A673 (cell line): ENCODE measurements around the gene RBMS1. TPM values are rescaled to one million over a fixed set of nuclear protein-coding genes. Genes with fewer than 3 reads are reported as not detected.
A peak's percentile ranks its signal among the peaks of the same experiment; 100 is the strongest.

Experiments
- BruUV-seq: library from RNA; stranded (reverse); fragments of 400-500 nt; replicated peaks from 2 replicates; lab custom pipeline; 2021; lab: Mats Ljungman, UMichigan
- CTCF ChIA-PET: fragments of 300-600 bp; sonication (Branson Sonifier 250); formaldehyde crosslinking; loops from one replicate; lab custom pipeline; 2022; ENCODE audit warnings: antibody characterized with exemption; lab: Charles Lee
- POLR2A ChIA-PET: fragments of 300-600 bp; sonication (Branson Sonifier 250); formaldehyde crosslinking; loops from one replicate; lab custom pipeline; 2022; ENCODE audit warnings: antibody characterized with exemption; ENCODE audit not compliant: low non-redundant PET; lab: Charles Lee
- DNase-seq: peaks from one replicate; pipeline ENCODE4 v3.0.0-alpha.2; 2015; ENCODE audit warnings: low spot score
- H3K27ac ChIP-seq: fragments of 200-600 bp; sonication (generic); 2 replicates; pipeline ENCODE4 v1.5.1; 2016; ENCODE audit warnings: mixed run types, low read depth, mild to moderate bottlenecking, mixed read lengths, antibody characterized with exemption, low read length; ENCODE audit not compliant: poor library complexity, severe bottlenecking
- H3K27me3 ChIP-seq: fragments of 200-600 bp; sonication (generic); replicated peaks from 2 replicates; pipeline ENCODE4 v1.6.1; 2017; ENCODE audit warnings: mixed run types, low read depth, mild to moderate bottlenecking, mixed read lengths, antibody characterized with exemption, low read length; ENCODE audit not compliant: insufficient read depth, poor library complexity
- H3K36me3 ChIP-seq: fragments of 200-600 bp; sonication (generic); 2 replicates; pipeline ENCODE4 v1.6.1; 2016; ENCODE audit warnings: mixed run types, mild to moderate bottlenecking, mixed read lengths, antibody characterized with exemption, low read length; ENCODE audit not compliant: insufficient read depth, poor library complexity, severe bottlenecking
- H3K4me1 ChIP-seq: fragments of 200-600 bp; sonication (generic); 2 replicates; pipeline ENCODE4 v1.6.1; 2017; ENCODE audit warnings: mixed run types, mild to moderate bottlenecking, mixed read lengths, antibody characterized with exemption, low read length; ENCODE audit not compliant: insufficient read depth, poor library complexity, severe bottlenecking
- H3K4me3 ChIP-seq: fragments of 200-600 bp; sonication (generic); 2 replicates; pipeline ENCODE4 v1.5.1; 2016; ENCODE audit warnings: low read depth, mixed run types, mild to moderate bottlenecking, mixed read lengths, low read length; ENCODE audit not compliant: poor library complexity, severe bottlenecking
- H3K9me3 ChIP-seq: fragments of 200-600 bp; sonication (generic); 2 replicates; pipeline ENCODE4 v1.6.1; 2016; ENCODE audit warnings: mixed run types, low read depth, mild to moderate bottlenecking, mixed read lengths, antibody characterized with exemption, low read length; ENCODE audit not compliant: poor library complexity, severe bottlenecking
- CTCF ChIP-seq: fragments of 300-800, 200-600 bp; sonication (generic); conservative IDR thresholded peaks from 2 replicates; pipeline ENCODE4 v1.5.1; 2017; ENCODE audit warnings: low read depth, mild to moderate bottlenecking, antibody characterized with exemption, low read length, moderate library complexity, mixed read lengths
- EZH2 ChIP-seq: fragments of 200-600 bp; sonication (generic); IDR thresholded peaks from 2 replicates; pipeline ENCODE4 v1.6.1; 2017; ENCODE audit warnings: borderline replicate concordance, low read depth, mild to moderate bottlenecking, mixed read lengths, antibody characterized with exemption, low read length; ENCODE audit not compliant: poor library complexity, severe bottlenecking
- intact Hi-C: fragments of 100-400 bp; cut with micrococcal nuclease; formaldehyde crosslinking; loops from one replicate; pipeline ENCODE4 v1.10.0; 2022; ENCODE audit not compliant: unreplicated experiment
- total RNA-seq: library from RNA; stranded (reverse); gene quantifications from 2 replicates; pipeline ENCODE4 v1.2.3, GENCODE V29; 2021

The RBMS1 gene
- total RNA-seq, 1 experiment from 2014 or later = 84.9 TPM

- H3K27ac ChIP-seq = peak overlapping the region; percentile 36
- no peaks in the 10 kb centered on the region for H3K9me3 ChIP-seq
- H3K4me3 ChIP-seq = no peak overlapping the region
- intact Hi-C loops = no loop called here
- no TSS peak for BruUV-seq
- ChIA-PET CTCF (no interaction called here), POLR2A (no interaction called here)
- H3K27me3 ChIP-seq = no peaks in the 10 kb centered on the region
- H3K36me3 ChIP-seq = no peaks in the 10 kb centered on the region
- H3K4me1 ChIP-seq = peaks cover 78% of the 10 kb centered on the region
- DNase-seq = no peak
- no peak for TF ChIP-seq CTCF
- no peak for TF ChIP-seq EZH2
These were observed 7.3 kb downstream of the RBMS1 start for GRCh38 chr2:160486341-160486740.

- intact Hi-C loops = no loop called here
- peak overlapping the region; percentile 32 for H3K27ac ChIP-seq
- POLR2A ChIA-PET = no interaction called here
- peak; percentile 58 for DNase-seq
- H3K36me3 ChIP-seq = no peaks in the 10 kb centered on the region
- no TSS peak for BruUV-seq
- no peaks in the 10 kb centered on the region for H3K9me3 ChIP-seq
- no peak overlapping the region for H3K4me3 ChIP-seq
- H3K27me3 ChIP-seq = no peaks in the 10 kb centered on the region
- CTCF ChIA-PET = interaction anchor here (0.8 kb wide), 1 partner anchor 132 kb away, joined by 3 read pairs; no protein-coding TSS in a partner anchor
- H3K4me1 ChIP-seq = peaks cover 66% of the 10 kb centered on the region
- TF ChIP-seq EZH2 = no peak
- no peak for TF ChIP-seq CTCF
These were observed 8.6 kb downstream of the RBMS1 start for GRCh38 chr2:160484859-160485520.

GRCh38 chr2:160482673-160483072, 10.9 kb downstream of the RBMS1 start:
- H3K36me3 ChIP-seq = no peaks in the 10 kb centered on the region
- H3K9me3 ChIP-seq = no peaks in the 10 kb centered on the region
- no peak overlapping the region for H3K4me3 ChIP-seq
- BruUV-seq = no TSS peak
- intact Hi-C loops = no loop called here
- POLR2A ChIA-PET = no interaction called here
- DNase-seq = peak; percentile 23
- peak overlapping the region; percentile 14 for H3K27ac ChIP-seq
- CTCF ChIA-PET = no interaction called here
- H3K27me3 ChIP-seq = no peaks in the 10 kb centered on the region
- no peak for TF ChIP-seq CTCF
- no peak for TF ChIP-seq EZH2
- H3K4me1 ChIP-seq = peaks cover 67% of the 10 kb centered on the region
